HepG2 (cell line): Measurements from ENCODE around the gene SPECC1L. TPM values are rescaled to one million over a fixed set of nuclear protein-coding genes. Genes with fewer than 3 reads are reported as not detected.
A peak's percentile ranks its signal among the peaks of the same experiment; 100 is the strongest.

Experiments used
- AGO2 ChIP-seq: fragments of 200-400 bp; formaldehyde crosslinking; optimal IDR thresholded peaks from 2 replicates; pipeline ENCODE3; 2017; ENCODE audit warnings: mild to moderate bottlenecking, low read depth, low read length, moderate library complexity
- ARID5B ChIP-seq: IDR thresholded peaks from 2 replicates; pipeline ENCODE4 v1.4.0; 2020; ENCODE audit warnings: mild to moderate bottlenecking, missing genetic modification reagents
- BHLHE40 ChIP-seq: IDR thresholded peaks from 2 replicates; pipeline ENCODE4 v1.6.1; 2011; ENCODE audit warnings: low read length, improper control_type of control experiment
- HDAC1 ChIP-seq: sonication (generic); formaldehyde crosslinking; IDR thresholded peaks from 2 replicates; pipeline ENCODE4 v1.5.1; 2020; ENCODE audit warnings: mild to moderate bottlenecking, missing genetic modification reagents
- MYPOP ChIP-seq: sonication (generic); formaldehyde crosslinking; IDR thresholded peaks from 2 replicates; pipeline ENCODE4 v1.8.1; 2023; ENCODE audit warnings: mild to moderate bottlenecking, moderate library complexity, missing genetic modification reagents
- NFIC ChIP-seq: IDR thresholded peaks from 2 replicates; pipeline ENCODE4 v1.6.1; 2012; ENCODE audit warnings: mild to moderate bottlenecking, low read length, inconsistent platforms
- PHF21A ChIP-seq: sonication (generic); formaldehyde crosslinking; IDR thresholded peaks from 2 replicates; pipeline ENCODE4 v1.5.0; 2020; ENCODE audit warnings: mild to moderate bottlenecking, missing genetic modification reagents
- SP2 ChIP-seq: sonication (generic); formaldehyde crosslinking; IDR thresholded peaks from 2 replicates; pipeline ENCODE4 v1.5.1; 2020; ENCODE audit warnings: mild to moderate bottlenecking, missing genetic modification reagents
- THAP11 ChIP-seq: IDR thresholded peaks from 2 replicates; pipeline ENCODE4 v1.6.1; 2016; ENCODE audit warnings: missing biosample characterization, missing genetic modification reagents
- ZGPAT ChIP-seq: IDR thresholded peaks from 2 replicates; pipeline ENCODE4 v1.6.1; 2016; ENCODE audit warnings: mild to moderate bottlenecking
- ZNF34 ChIP-seq: sonication (generic); formaldehyde crosslinking; IDR thresholded peaks from 2 replicates; pipeline ENCODE4 v1.4.0; 2020; ENCODE audit warnings: mild to moderate bottlenecking, missing genetic modification reagents, borderline replicate concordance
- ZNF564 ChIP-seq: sonication (generic); formaldehyde crosslinking; IDR thresholded peaks from 2 replicates; pipeline ENCODE4 v1.8.1; 2023; ENCODE audit warnings: mild to moderate bottlenecking, missing genetic modification reagents
- ZNF773 ChIP-seq: sonication (generic); formaldehyde crosslinking; IDR thresholded peaks from 2 replicates; pipeline ENCODE4 v1.4.0; 2020; ENCODE audit warnings: missing genetic modification reagents, borderline replicate concordance
- ZNF816 ChIP-seq: sonication (generic); formaldehyde crosslinking; IDR thresholded peaks from 2 replicates; pipeline ENCODE4 v1.8.0; 2022; ENCODE audit warnings: missing genetic modification reagents, mild to moderate bottlenecking, borderline replicate concordance
- ZSCAN21 ChIP-seq: sonication (generic); formaldehyde crosslinking; IDR thresholded peaks from 2 replicates; pipeline ENCODE4 v1.8.0; 2022; ENCODE audit warnings: mild to moderate bottlenecking, missing genetic modification reagents, moderate library complexity, borderline replicate concordance
- ZSCAN9 ChIP-seq: IDR thresholded peaks from 2 replicates; pipeline ENCODE4 v1.6.1; 2016; ENCODE audit warnings: borderline replicate concordance
- polyA plus RNA-seq, 8 experiments: library from polyadenylated mRNA; depleted of rRNA in 3 of 8; stranded (reverse) in 7 of 8; unstranded in 1 of 8; fragments of >200 nt; fragmentation: Illumina TruSeq in 4 of 8; extraction: Trizol in 4 of 8; gene quantifications; 2 replicates each; pipeline versions ENCODE4 v1.2.1 to v1.2.3, GENCODE V29; 2011 to 2016; ENCODE audit warnings: low read depth in 4 of 8, missing spikeins in 1 of 8, mixed read lengths in 1 of 8; ENCODE audit not compliant: insufficient read depth in 1 of 8
- total RNA-seq, 5 experiments: library from RNA; depleted of rRNA; stranded (reverse); fragments of >200 nt; fragmentation: Illumina TruSeq; extraction: Trizol; gene quantifications; 2 replicates each; pipeline ENCODE4 v1.2.3, GENCODE V29; 2016; ENCODE audit warnings: low read depth in 1 of 5
- TF ChIP-seq, protein P1 (sequence below): sonication (generic); formaldehyde crosslinking; IDR thresholded peaks from 2 replicates; pipeline ENCODE4 v1.5.0; 2020; ENCODE audit warnings: mild to moderate bottlenecking, low read depth, missing genetic modification reagents, borderline replicate concordance
- TF ChIP-seq, protein P2 (sequence below): sonication (generic); formaldehyde crosslinking; IDR thresholded peaks from 2 replicates; pipeline ENCODE4 v1.5.0; 2020; ENCODE audit warnings: missing genetic modification reagents
- TF ChIP-seq, protein P3 (sequence below): sonication (generic); formaldehyde crosslinking; IDR thresholded peaks from 2 replicates; pipeline ENCODE4 v1.4.0; 2020; ENCODE audit warnings: mild to moderate bottlenecking, missing genetic modification reagents
- TF ChIP-seq, protein P4 (sequence below): sonication (generic); formaldehyde crosslinking; IDR thresholded peaks from 2 replicates; pipeline ENCODE4 v1.4.0; 2020; ENCODE audit warnings: missing genetic modification reagents

SPECC1L gene
- total and polyA plus RNA-seq, 2 of the 13 experiments (the other 11 are each of a cell fraction or from before 2014, with no cell fraction given): 14.1 to 30.3 TPM

- TF ChIP-seq BHLHE40 (no peak), AGO2 (peak; percentile 79), ZSCAN9 (CRISPR knock-in tag) (no peak), SP2 (no peak), ZNF564 (no peak), ZGPAT (CRISPR knock-in tag) (peak; percentile 34; the same call in 1 of the 2 replicates), ARID5B (CRISPR knock-in tag) (peak; percentile 56), MYPOP (CRISPR knock-in tag) (no peak), NFIC (no peak), ZNF34 (CRISPR knock-in tag) (no peak), ZNF773 (CRISPR knock-in tag) (no peak), HDAC1 (CRISPR knock-in tag) (peak; percentile 61), THAP11 (CRISPR knock-in tag) (no peak), ZNF816 (CRISPR knock-in tag) (no peak), ZSCAN21 (CRISPR knock-in tag) (no peak; the same call in 1 of the 2 replicates), PHF21A (no peak)
- TF ChIP-seq, protein P1, sequence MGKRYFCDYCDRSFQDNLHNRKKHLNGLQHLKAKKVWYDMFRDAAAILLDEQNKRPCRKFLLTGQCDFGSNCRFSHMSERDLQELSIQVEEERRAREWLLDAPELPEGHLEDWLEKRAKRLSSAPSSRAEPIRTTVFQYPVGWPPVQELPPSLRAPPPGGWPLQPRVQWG (CRISPR knock-in tag): no peak
- TF ChIP-seq, protein P2, sequence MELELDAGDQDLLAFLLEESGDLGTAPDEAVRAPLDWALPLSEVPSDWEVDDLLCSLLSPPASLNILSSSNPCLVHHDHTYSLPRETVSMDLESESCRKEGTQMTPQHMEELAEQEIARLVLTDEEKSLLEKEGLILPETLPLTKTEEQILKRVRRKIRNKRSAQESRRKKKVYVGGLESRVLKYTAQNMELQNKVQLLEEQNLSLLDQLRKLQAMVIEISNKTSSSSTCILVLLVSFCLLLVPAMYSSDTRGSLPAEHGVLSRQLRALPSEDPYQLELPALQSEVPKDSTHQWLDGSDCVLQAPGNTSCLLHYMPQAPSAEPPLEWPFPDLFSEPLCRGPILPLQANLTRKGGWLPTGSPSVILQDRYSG: no peak
- TF ChIP-seq, protein P3, sequence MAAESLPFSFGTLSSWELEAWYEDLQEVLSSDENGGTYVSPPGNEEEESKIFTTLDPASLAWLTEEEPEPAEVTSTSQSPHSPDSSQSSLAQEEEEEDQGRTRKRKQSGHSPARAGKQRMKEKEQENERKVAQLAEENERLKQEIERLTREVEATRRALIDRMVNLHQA (CRISPR knock-in tag): no peak
- TF ChIP-seq, protein P4, sequence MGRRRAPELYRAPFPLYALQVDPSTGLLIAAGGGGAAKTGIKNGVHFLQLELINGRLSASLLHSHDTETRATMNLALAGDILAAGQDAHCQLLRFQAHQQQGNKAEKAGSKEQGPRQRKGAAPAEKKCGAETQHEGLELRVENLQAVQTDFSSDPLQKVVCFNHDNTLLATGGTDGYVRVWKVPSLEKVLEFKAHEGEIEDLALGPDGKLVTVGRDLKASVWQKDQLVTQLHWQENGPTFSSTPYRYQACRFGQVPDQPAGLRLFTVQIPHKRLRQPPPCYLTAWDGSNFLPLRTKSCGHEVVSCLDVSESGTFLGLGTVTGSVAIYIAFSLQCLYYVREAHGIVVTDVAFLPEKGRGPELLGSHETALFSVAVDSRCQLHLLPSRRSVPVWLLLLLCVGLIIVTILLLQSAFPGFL (CRISPR knock-in tag): no peak
These were observed 149.7 kb downstream of the SPECC1L start (continued) for GRCh38 chr22:24420072-24420976.
